Stomach (tissue), 4 donors: ENCODE data around the gene AUH.

Experiments
- CTCF ChIP-seq, 7 experiments: fragments of 450-650 bp in 4 of 7; fragments of 200-600 bp in 3 of 7; sonication (generic) in 3 of 7; IDR thresholded peaks; one replicate each; pipeline ENCODE4 v1.5.1; 2016 to 2019; ENCODE audit warnings: antibody characterized with exemption in 7 of 7, control low read depth in 2 of 7, mild to moderate bottlenecking in 1 of 7
- POLR2A ChIP-seq, 4 donors: fragments of 450-650 bp; IDR thresholded peaks; one replicate each; pipeline ENCODE4 v1.6.1; 2016; ENCODE audit warnings: antibody characterized with exemption in 4 of 4, control low read depth in 2 of 4, mild to moderate bottlenecking in 1 of 4, moderate library complexity in 1 of 4
- POLR2AphosphoS5 ChIP-seq, 3 donors: sonication (generic); formaldehyde crosslinking; IDR thresholded peaks; one replicate each; pipeline ENCODE4 v1.6.1; 2016; ENCODE audit warnings: antibody characterized with exemption in 3 of 3

DNA sequence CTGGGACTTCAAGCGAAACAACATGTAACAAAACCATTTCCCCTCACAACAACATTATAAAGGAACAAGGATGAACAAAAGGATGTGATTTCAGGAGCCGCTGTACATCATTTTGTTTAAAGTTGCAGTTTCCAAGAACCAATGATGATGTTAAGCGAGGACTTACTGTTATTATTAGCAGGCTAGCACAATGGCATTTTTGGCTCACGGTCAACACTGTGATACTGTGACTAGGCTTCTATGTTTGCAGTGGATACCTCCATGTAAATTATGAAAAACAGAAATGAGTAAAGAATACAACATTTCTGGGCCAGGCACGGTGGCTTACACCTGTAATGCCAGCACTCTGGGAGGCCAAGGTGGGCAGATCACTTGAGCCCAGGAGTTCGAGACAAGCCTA lies 113.0 kb downstream of the AUH start:
- TF ChIP-seq POLR2A (IDR thresholded peaks at IDR 0.05) (no peak), CTCF (IDR thresholded peaks at IDR 0.05) (no peak), POLR2AphosphoS5 (IDR thresholded peaks at IDR 0.05) (no peak)
